Osteoblast (primary cell): Measurements from ENCODE around the gene RGS1. TPM values are rescaled to one million over a fixed set of nuclear protein-coding genes. Genes with fewer than 3 reads are reported as not detected.

Experiments used
- DNase-seq: peaks from one replicate; pipeline ENCODE4 v3.0.0; 2011; ENCODE audit warnings: low spot score, mixed read lengths; ENCODE audit not compliant: insufficient read length; ENCODE audit errors: missing footprints
- H2AFZ ChIP-seq: 2 replicates; pipeline ENCODE4 v1.6.0; 2011; ENCODE audit warnings: mild to moderate bottlenecking, low read length
- H3K27ac ChIP-seq: 2 replicates; pipeline ENCODE4 v1.5.1; 2011; ENCODE audit warnings: mild to moderate bottlenecking, low read depth, low read length, moderate library complexity
- H3K27me3 ChIP-seq: 2 replicates; pipeline ENCODE4 v1.6.0; 2012; ENCODE audit warnings: mild to moderate bottlenecking, control low read depth, inconsistent platforms, low read length, moderate library complexity; ENCODE audit not compliant: insufficient read depth
- H3K36me3 ChIP-seq: 2 replicates; pipeline ENCODE4 v1.5.1; 2011; ENCODE audit warnings: mild to moderate bottlenecking, low read length, control low read depth, moderate library complexity; ENCODE audit not compliant: insufficient read depth
- H3K4me1 ChIP-seq: 2 replicates; pipeline ENCODE4 v1.5.1; 2011; ENCODE audit warnings: mild to moderate bottlenecking, low read length, control low read depth, moderate library complexity; ENCODE audit not compliant: insufficient read depth
- H3K4me2 ChIP-seq: 2 replicates; pipeline ENCODE4 v1.6.0; 2011; ENCODE audit warnings: mild to moderate bottlenecking, low read length; ENCODE audit not compliant: insufficient read depth
- H3K4me3 ChIP-seq: fragments of 200-600 bp; sonication (generic); 3 replicates; pipeline ENCODE4 v1.5.1; 2012; ENCODE audit warnings: mild to moderate bottlenecking, low read length, inconsistent platforms; ENCODE audit not compliant: insufficient read depth
- H3K79me2 ChIP-seq: 2 replicates; pipeline ENCODE4 v1.6.0; 2012; ENCODE audit warnings: mild to moderate bottlenecking, low read length, control low read depth, inconsistent platforms; ENCODE audit not compliant: insufficient read depth
- H3K9me3 ChIP-seq: 2 replicates; pipeline ENCODE4 v1.5.1; 2011; ENCODE audit warnings: low read depth, low read length, control low read depth
- H4K20me1 ChIP-seq: 2 replicates; pipeline ENCODE4 v1.6.0; 2012; ENCODE audit warnings: mild to moderate bottlenecking, low read length, control low read depth; ENCODE audit not compliant: insufficient read depth
- CTCF ChIP-seq: IDR thresholded peaks from 2 replicates; pipeline ENCODE4 v1.5.1; 2011; ENCODE audit warnings: mild to moderate bottlenecking, low read depth, low read length, moderate library complexity; ENCODE audit errors: extremely low read depth
- total RNA-seq: library from RNA; depleted of rRNA; stranded (reverse); fragments of >200 nt; gene quantifications from 2 replicates; pipeline ENCODE4 v1.2.3, GENCODE V29; 2012

Gene RGS1
- not detected in 2 replicates for total RNA-seq

GRCh38 chr1:192575499-192576189, at the start of gene RGS1:
Gene RGS1 (plus strand): TSS chr1:192575773. CDS start chr1:192575793, 20 bp downstream.
- Histone ChIP-seq H3K9me3 (no peaks in the 10 kb centered on the region), H3K27me3 (no peaks in the 10 kb centered on the region), H3K4me1 (peaks cover 5% of the 10 kb centered on the region), H4K20me1 (no peaks in the 10 kb centered on the region), H3K27ac (no peak within 1 kb of the TSS), H3K4me3 (no peak within 1 kb of the TSS), H3K36me3 (no peaks in the 10 kb centered on the region), H2AFZ (peak within 1 kb of the TSS; percentile 26), H3K4me2 (no peak within 1 kb of the TSS), H3K79me2 (no peaks in the 10 kb centered on the region)
- TF ChIP-seq CTCF = no peak
- no peak for DNase-seq

- no peak overlapping the region for H2AFZ ChIP-seq
- peaks cover 47% of the 10 kb centered on the region for H3K4me1 ChIP-seq
- no peak for DNase-seq
- no peaks in the 10 kb centered on the region for H4K20me1 ChIP-seq
- H3K4me2 ChIP-seq = no peak overlapping the region
- H3K27ac ChIP-seq = no peak overlapping the region
- H3K9me3 ChIP-seq = no peaks in the 10 kb centered on the region
- H3K27me3 ChIP-seq = no peaks in the 10 kb centered on the region
- TF ChIP-seq CTCF = no peak
- H3K36me3 ChIP-seq = no peaks in the 10 kb centered on the region
- H3K79me2 ChIP-seq = no peaks in the 10 kb centered on the region
- no peak overlapping the region for H3K4me3 ChIP-seq
Observed at GRCh38 chr1:192527111-192527795, 48.3 kb upstream of the RGS1 start.

- Histone ChIP-seq H3K27ac (no peak overlapping the region), H3K79me2 (no peaks in the 10 kb centered on the region), H2AFZ (no peak overlapping the region), H3K36me3 (no peaks in the 10 kb centered on the region), H3K4me1 (peaks cover 40% of the 10 kb centered on the region), H3K27me3 (no peaks in the 10 kb centered on the region), H3K4me2 (no peak overlapping the region), H3K4me3 (no peak overlapping the region), H3K9me3 (no peaks in the 10 kb centered on the region), H4K20me1 (no peaks in the 10 kb centered on the region)
- no peak for TF ChIP-seq CTCF
- DNase-seq = no peak
Observed at GRCh38 chr1:192527950-192528349, 47.6 kb upstream of the RGS1 start.

GRCh38 chr1:192529031-192529755, 46.4 kb upstream of the RGS1 start:
- Histone ChIP-seq H3K27ac (peak overlapping the region; percentile 89), H3K79me2 (no peaks in the 10 kb centered on the region), H2AFZ (peak overlapping the region; percentile 20), H3K4me1 (peaks cover 27% of the 10 kb centered on the region), H3K9me3 (no peaks in the 10 kb centered on the region), H3K36me3 (no peaks in the 10 kb centered on the region), H4K20me1 (no peaks in the 10 kb centered on the region), H3K4me3 (no peak overlapping the region), H3K4me2 (no peak overlapping the region), H3K27me3 (no peaks in the 10 kb centered on the region)
- no peak for DNase-seq
- TF ChIP-seq CTCF = no peak
